ENCODE results near the gene NEXN.

- TF ChIP-seq ZFP3 (CRISPR knock-in tag; IDR thresholded peaks at IDR 0.05), result no peak
- TF ChIP-seq ZFP30 (CRISPR knock-in tag; IDR thresholded peaks at IDR 0.05), result no peak
- no peak for TF ChIP-seq PATZ1 (CRISPR knock-in tag; IDR thresholded peaks at IDR 0.05; ENCODE audit: borderline replicate concordance)
- TF ChIP-seq POU6F1 (CRISPR knock-in tag; IDR thresholded peaks at IDR 0.05; ENCODE audit: borderline replicate concordance, low read depth), result no peak
- TF ChIP-seq PPARA (CRISPR knock-in tag; IDR thresholded peaks at IDR 0.05; ENCODE audit: borderline replicate concordance), result no peak
- no peak for TF ChIP-seq TOX (CRISPR knock-in tag; IDR thresholded peaks at IDR 0.05; ENCODE audit: borderline replicate concordance)
- TF ChIP-seq GLIS3 (CRISPR knock-in tag; IDR thresholded peaks at IDR 0.05), result no peak
- no peak for TF ChIP-seq BACH2 (CRISPR knock-in tag; IDR thresholded peaks at IDR 0.05; ENCODE audit: borderline replicate concordance)
These were observed 103.2 kb downstream of the NEXN start for GRCh38 chr1:77991638-77992037.

All from SK-N-SH treated with all-trans-retinoic acid at 6 μM for 48 hours (cell line).